CD14-positive monocyte (primary cell): Measurements from ENCODE around the gene RNF43. TPM values are rescaled to one million over a fixed set of nuclear protein-coding genes. Genes with fewer than 3 reads are reported as not detected.

Experiments used
- DNase-seq, 3 donors: peaks; one replicate each; pipeline ENCODE4 v3.0.0-alpha.2; 2011 to 2022
- H2AFZ ChIP-seq: 2 replicates; pipeline ENCODE4 v1.6.0; 2012; ENCODE audit warnings: mild to moderate bottlenecking, low read depth, low read length, inconsistent platforms; ENCODE audit not compliant: insufficient read depth, poor library complexity, severe bottlenecking
- H3K27ac ChIP-seq, 2 donors: 1 replicate in 1 of 2; 2 replicates in 1 of 2; pipeline ENCODE4 v1.5.1; 2012 to 2013; ENCODE audit warnings: low read length in 2 of 2, control low read depth in 1 of 2, inconsistent platforms in 1 of 2, low read depth in 1 of 2, mild to moderate bottlenecking in 1 of 2
- H3K27me3 ChIP-seq, 2 donors: one replicate each; pipeline versions ENCODE4 v1.6.0 to v1.6.1; 2011 to 2013; ENCODE audit warnings: low read length in 2 of 2; ENCODE audit not compliant: control insufficient read depth in 2 of 2, insufficient read depth in 2 of 2
- H3K36me3 ChIP-seq, 2 donors: replicated peaks in 1 of 2; 1 replicate in 1 of 2; 2 replicates in 1 of 2; pipeline versions ENCODE4 v1.5.1 to v1.6.1; 2012 to 2013; ENCODE audit warnings: low read length in 2 of 2, control low read depth in 1 of 2, inconsistent platforms in 1 of 2, mild to moderate bottlenecking in 1 of 2; ENCODE audit not compliant: insufficient read depth in 2 of 2, control insufficient read depth in 1 of 2
- H3K4me1 ChIP-seq, 2 donors: 1 replicate in 1 of 2; 2 replicates in 1 of 2; pipeline versions ENCODE4 v1.5.1 to v1.6.1; 2012 to 2013; ENCODE audit warnings: low read length in 2 of 2, control low read depth in 1 of 2, inconsistent platforms in 1 of 2, mild to moderate bottlenecking in 1 of 2, moderate library complexity in 1 of 2; ENCODE audit not compliant: insufficient read depth in 2 of 2, control insufficient read depth in 1 of 2
- H3K4me2 ChIP-seq: replicated peaks from 2 replicates; pipeline ENCODE3; 2012; ENCODE audit warnings: low read length, moderate library complexity, mild to moderate bottlenecking; ENCODE audit not compliant: poor library complexity, severe bottlenecking; ENCODE audit errors: extremely low read depth
- H3K4me3 ChIP-seq, 3 experiments: fragments of 200-600 bp in 1 of 3; sonication (generic) in 1 of 3; replicated peaks in 1 of 3; 1 replicate in 2 of 3; 2 replicates in 1 of 3; pipeline ENCODE4 v1.5.1; 2011 to 2013; ENCODE audit warnings: low read length in 3 of 3, mild to moderate bottlenecking in 3 of 3, control low read depth in 2 of 3, low read depth in 2 of 3, inconsistent platforms in 1 of 3, moderate library complexity in 1 of 3
- H3K79me2 ChIP-seq: 2 replicates; pipeline ENCODE4 v1.6.0; 2012; ENCODE audit warnings: mild to moderate bottlenecking, control low read depth, inconsistent platforms, low read length, moderate library complexity; ENCODE audit not compliant: insufficient read depth
- H3K9ac ChIP-seq: 2 replicates; pipeline ENCODE4 v1.6.0; 2017; ENCODE audit warnings: low read length, mild to moderate bottlenecking; ENCODE audit not compliant: insufficient read depth, poor library complexity, severe bottlenecking
- H3K9me3 ChIP-seq, 2 donors: replicated peaks in 1 of 2; 1 replicate in 1 of 2; 2 replicates in 1 of 2; pipeline versions ENCODE4 v1.5.1 to v1.6.1; 2012 to 2013; ENCODE audit warnings: low read length in 2 of 2, control low read depth in 1 of 2; ENCODE audit not compliant: control insufficient read depth in 1 of 2, insufficient read depth in 1 of 2
- H4K20me1 ChIP-seq: 2 replicates; pipeline ENCODE4 v1.6.0; 2012; ENCODE audit warnings: mild to moderate bottlenecking, low read length, control low read depth, moderate library complexity; ENCODE audit not compliant: insufficient read depth
- H3K27ac Mint-ChIP-seq, 7 donors: one replicate each; pipeline ENCODE4 v1.8.0; 2020; ENCODE audit warnings: mild to moderate bottlenecking in 7 of 7, mixed read lengths in 7 of 7, moderate library complexity in 6 of 7, inconsistent platforms in 2 of 7
- H3K27me3 Mint-ChIP-seq, 3 donors: one replicate each; pipeline ENCODE4 v1.8.0; 2021 to 2022; ENCODE audit warnings: low read depth in 3 of 3, mild to moderate bottlenecking in 3 of 3, mixed read lengths in 3 of 3, moderate library complexity in 3 of 3, inconsistent platforms in 1 of 3
- H3K36me3 Mint-ChIP-seq, 2 donors: one replicate each; pipeline ENCODE4 v1.8.0; 2020; ENCODE audit warnings: mixed read lengths in 2 of 2, inconsistent platforms in 1 of 2, mild to moderate bottlenecking in 1 of 2
- H3K4me1 Mint-ChIP-seq: one replicate; pipeline ENCODE4 v1.8.0; 2020; ENCODE audit warnings: mild to moderate bottlenecking, mixed read lengths
- H3K4me3 Mint-ChIP-seq, 2 donors: one replicate each; pipeline ENCODE4 v1.8.0; 2020; ENCODE audit warnings: mild to moderate bottlenecking in 2 of 2, mixed read lengths in 2 of 2, moderate library complexity in 1 of 2
- H3K9me3 Mint-ChIP-seq, 7 donors: one replicate each; pipeline ENCODE4 v1.8.0; 2020 to 2022; ENCODE audit warnings: mixed read lengths in 7 of 7, mild to moderate bottlenecking in 6 of 7, moderate library complexity in 6 of 7, inconsistent platforms in 2 of 7
- CTCF ChIP-seq: fragments of 200-600 bp; IDR thresholded peaks from one replicate; pipeline ENCODE4 v1.8.0; 2022; ENCODE audit warnings: antibody characterized with exemption, mild to moderate bottlenecking
- WGBS: methylation state at CpG from one replicate; pipeline ENCODE4 v1.1.5; 2013; ENCODE audit warnings: missing lambda C conversion rate; ENCODE audit not compliant: insufficient coverage; 5-methylcytosine and 5-hydroxymethylcytosine counted together
- intact Hi-C, 2 donors: fragments of 100-400 bp; cut with micrococcal nuclease; formaldehyde crosslinking; loops; one replicate each; pipeline versions ENCODE4 v1.15.0 to v1.15.1; 2023
- polyA plus RNA-seq, 3 donors: library from polyadenylated mRNA; depleted of rRNA in 1 of 3; unstranded in 2 of 3; stranded (reverse) in 1 of 3; fragments of 300-500 nt in 2 of 3; fragments of >200 nt in 1 of 3; fragmentation: Illumina TruSeq in 2 of 3; gene quantifications; 1 replicate in 2 of 3; 2 replicates in 1 of 3; pipeline ENCODE4 v1.2.3, GENCODE V29; 2012 to 2021

Gene RNF43
- polyA plus RNA-seq, 3 donors: 0.01 to 0.11 TPM; not detected in 1

DNA sequence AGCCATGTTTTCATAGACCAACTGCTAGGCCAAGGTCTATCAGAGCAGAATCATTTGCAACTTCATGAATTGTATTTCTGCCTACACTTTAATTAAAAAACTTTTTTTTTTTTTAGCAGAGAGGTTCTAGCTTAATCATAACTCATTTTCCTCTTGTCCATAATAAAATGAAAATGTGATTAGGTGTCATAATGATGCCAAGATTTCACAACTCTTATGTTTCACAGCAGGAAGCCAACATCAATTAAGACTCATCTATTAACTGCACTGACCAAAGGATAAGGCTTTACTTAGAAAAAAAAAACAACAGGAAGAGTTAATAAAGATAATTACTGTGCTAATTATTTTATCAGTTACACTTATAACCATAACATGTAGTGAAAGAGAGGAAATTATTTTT is 18.9 kb upstream of the RNF43 start:
- Histone ChIP-seq H2AFZ (no peak overlapping the region), H3K27ac (no peak overlapping the region), H3K9ac (no peak overlapping the region), H3K36me3 (no peaks in the 10 kb centered on the region), H3K4me1 (no peaks in the 10 kb centered on the region), H4K20me1 (no peaks in the 10 kb centered on the region), H3K4me2 (no peak overlapping the region), H3K27me3 (peaks cover 3 to 6% of the 10 kb centered on the region in 2 donors), H3K9me3 (no peaks in the 10 kb centered on the region), H3K79me2 (no peaks in the 10 kb centered on the region), H3K4me3 (no peak overlapping the region)
- no peak for DNase-seq
- no peaks in the 10 kb centered on the region for H3K4me1 Mint-ChIP-seq
- peaks cover 7 to 30% (median 11%) of the 10 kb centered on the region in 3 donors for H3K27me3 Mint-ChIP-seq
- no peaks in the 10 kb centered on the region for H3K9me3 Mint-ChIP-seq
- no peak overlapping the region for H3K4me3 Mint-ChIP-seq
- no peak for TF ChIP-seq CTCF
- intact Hi-C loops: no loop called here
- H3K27ac Mint-ChIP-seq: no peak overlapping the region
- peaks cover 0 to 1% of the 10 kb centered on the region in 2 donors for H3K36me3 Mint-ChIP-seq

- Histone ChIP-seq H2AFZ (no peak overlapping the region), H3K27ac (no peak overlapping the region), H3K9me3 (no peaks in the 10 kb centered on the region), H3K4me2 (no peak overlapping the region), H3K4me3 (no peak overlapping the region), H4K20me1 (no peaks in the 10 kb centered on the region), H3K36me3 (no peaks in the 10 kb centered on the region), H3K4me1 (no peaks in the 10 kb centered on the region), H3K27me3 (peaks cover 3 to 6% of the 10 kb centered on the region in 2 donors), H3K9ac (no peak overlapping the region), H3K79me2 (no peaks in the 10 kb centered on the region)
- Mint-ChIP-seq H3K27me3 (peaks cover 3 to 16% (median 9%) of the 10 kb centered on the region in 3 donors), H3K9me3 (no peaks in the 10 kb centered on the region), H3K27ac (no peak overlapping the region), H3K4me3 (no peak overlapping the region), H3K4me1 (no peaks in the 10 kb centered on the region), H3K36me3 (peaks cover 0 to 1% of the 10 kb centered on the region in 2 donors)
- WGBS: 94% methylated on average over 5 of the region's 7 CpGs
- intact Hi-C loops: no loop called here
- TF ChIP-seq CTCF: no peak
- DNase-seq: no peak
Observed at GRCh38 chr17:58432806-58433573, 15.7 kb upstream of the RNF43 start.
